Endothelial cell of umbilical vein (primary cell): ENCODE results near the gene CD5L. TPM values are rescaled to one million over a fixed set of nuclear protein-coding genes. Genes with fewer than 3 reads are reported as not detected.

Experiments
- BruUV-seq: library from RNA; stranded (reverse); fragments of 400-500 nt; replicated peaks from 2 replicates; lab custom pipeline; 2021; lab: Mats Ljungman, UMichigan
- CTCF ChIA-PET: fragments of 300-600, 350-600 bp; sonication (Branson Sonifier 250); formaldehyde crosslinking; loops from one replicate; lab custom pipeline; 2021; ENCODE audit warnings: antibody characterized with exemption, inconsistent platforms; lab: Charles Lee
- POLR2A ChIA-PET: fragments of 300-600, 350-600 bp; sonication (Branson Sonifier 250); formaldehyde crosslinking; loops from one replicate; lab custom pipeline; 2021; ENCODE audit warnings: antibody characterized with exemption, inconsistent platforms; lab: Charles Lee
- DNase-seq: peaks from one replicate; pipeline ENCODE4 v3.0.0-alpha.2; 2011; ENCODE audit warnings: low read depth, low spot score
- FAIRE-seq: peaks from 2 replicates; lab custom pipeline; 2011; peaks lifted over from hg19 to GRCh38; lab: Jason Lieb, UNC
- H2AFZ ChIP-seq: 2 replicates; pipeline ENCODE4 v1.6.0; 2012; ENCODE audit warnings: low read depth, low read length, control low read depth, inconsistent platforms
- H3K27ac ChIP-seq: 2 replicates; pipeline ENCODE4 v1.5.1; 2011; ENCODE audit warnings: low read depth, mild to moderate bottlenecking, control low read depth, low read length, moderate library complexity; ENCODE audit not compliant: insufficient read depth
- H3K27me3 ChIP-seq, 2 experiments: 2 replicates each; pipeline versions ENCODE4 v1.6.0 to v1.6.1; 2011; ENCODE audit warnings: low read length in 2 of 2, mixed read lengths in 1 of 2; ENCODE audit not compliant: control insufficient read depth in 2 of 2, insufficient read depth in 2 of 2
- H3K36me3 ChIP-seq, 2 experiments: 2 replicates in 1 of 2; 3 replicates in 1 of 2; pipeline ENCODE4 v1.5.1; 2011; ENCODE audit warnings: low read length in 2 of 2, mild to moderate bottlenecking in 1 of 2, moderate library complexity in 1 of 2; ENCODE audit not compliant: control insufficient read depth in 2 of 2, insufficient read depth in 2 of 2; ENCODE audit errors: extremely low read depth in 1 of 2
- H3K4me1 ChIP-seq: 3 replicates; pipeline ENCODE4 v1.5.1; 2011; ENCODE audit warnings: mild to moderate bottlenecking, low read length; ENCODE audit not compliant: control insufficient read depth, insufficient read depth; ENCODE audit errors: extremely low read depth
- H3K4me2 ChIP-seq: 2 replicates; pipeline ENCODE4 v1.6.1; 2011; ENCODE audit warnings: low read length, control low read depth, mixed read lengths; ENCODE audit not compliant: insufficient read depth
- H3K4me3 ChIP-seq, 3 experiments: fragments of 200-600 bp in 1 of 3; sonication (generic), shearing (Covaris generic) in 1 of 3; replicated peaks in 1 of 3; 2 replicates each; pipeline ENCODE4 v1.5.1; 2011 to 2016; ENCODE audit warnings: control low read depth in 3 of 3, low read length in 3 of 3, mild to moderate bottlenecking in 2 of 3, inconsistent platforms in 1 of 3, low read depth in 1 of 3, moderate library complexity in 1 of 3; ENCODE audit not compliant: insufficient read depth in 1 of 3
- H3K79me2 ChIP-seq: 2 replicates; pipeline ENCODE4 v1.6.0; 2012; ENCODE audit warnings: low read length, inconsistent platforms; ENCODE audit not compliant: control insufficient read depth, insufficient read depth
- H3K9ac ChIP-seq: replicated peaks from 2 replicates; pipeline ENCODE3; 2011; ENCODE audit warnings: low read length, control low read depth; ENCODE audit not compliant: insufficient read depth; ENCODE audit errors: extremely low read depth
- H3K9me1 ChIP-seq: replicated peaks from 3 replicates; pipeline ENCODE4 v1.6.0; 2011; ENCODE audit warnings: mild to moderate bottlenecking, low read length; ENCODE audit not compliant: control insufficient read depth, insufficient read depth; ENCODE audit errors: extremely low read depth
- H3K9me3 ChIP-seq: replicated peaks from 2 replicates; pipeline ENCODE4 v1.5.1; 2012; ENCODE audit warnings: low read length, inconsistent platforms; ENCODE audit not compliant: control insufficient read depth, insufficient read depth
- H4K20me1 ChIP-seq: replicated peaks from 2 replicates; pipeline ENCODE3; 2011; ENCODE audit warnings: mild to moderate bottlenecking, low read length; ENCODE audit not compliant: control insufficient read depth, insufficient read depth; ENCODE audit errors: extremely low read depth
- EZH2 ChIP-seq: IDR thresholded peaks from 2 replicates; pipeline ENCODE4 v1.6.1; 2012; ENCODE audit warnings: borderline replicate concordance, low read depth, mild to moderate bottlenecking, moderate library complexity, low read length, inconsistent platforms; ENCODE audit not compliant: severe bottlenecking
- FOS ChIP-seq: IDR thresholded peaks from 2 replicates; pipeline ENCODE4 v1.6.1; 2011; ENCODE audit warnings: mild to moderate bottlenecking, low read length, moderate library complexity, borderline replicate concordance; ENCODE audit not compliant: insufficient read depth
- GATA2 ChIP-seq: IDR thresholded peaks from 2 replicates; pipeline ENCODE4 v1.7.0; 2011; ENCODE audit warnings: low read depth, mild to moderate bottlenecking, moderate library complexity, mixed read lengths, low read length; ENCODE audit not compliant: insufficient read length, insufficient read depth
- JUN ChIP-seq: IDR thresholded peaks from 2 replicates; pipeline ENCODE4 v1.6.1; 2011; ENCODE audit warnings: borderline replicate concordance, low read depth; ENCODE audit not compliant: insufficient read length, insufficient read depth
- MYC ChIP-seq: IDR thresholded peaks from one replicate; pipeline ENCODE4 v1.6.1; 2011; ENCODE audit warnings: mild to moderate bottlenecking, low read depth, low read length
- POLR2A ChIP-seq: IDR thresholded peaks from 2 replicates; pipeline ENCODE4 v1.6.1; 2012; ENCODE audit warnings: low read depth, mild to moderate bottlenecking, control low read depth, low read length
- POLR2AphosphoS5 ChIP-seq: IDR thresholded peaks from 2 replicates; pipeline ENCODE4 v1.6.1; 2012; ENCODE audit warnings: low read depth, mild to moderate bottlenecking, control low read depth, low read length, moderate library complexity; ENCODE audit not compliant: insufficient read depth
- dilution Hi-C: fragments of 300-500 bp; cut with MboI; formaldehyde crosslinking; loops from one replicate; pipeline ENCODE4 v1.15.0; 2019; ENCODE audit warnings: low sequenced_read_pairs; ENCODE audit not compliant: extremely low pct_ligation_motif_present
- intact Hi-C: fragments of 100-400 bp; cut with micrococcal nuclease; formaldehyde crosslinking; loops from one replicate; pipeline ENCODE4 v1.10.0; 2022
- polyA plus RNA-seq, 4 experiments: library from polyadenylated mRNA; depleted of rRNA in 3 of 4; stranded (reverse) in 3 of 4; unstranded in 1 of 4; fragments of >200 nt; gene quantifications; 2 replicates each; pipeline versions ENCODE4 v1.2.1 to v1.2.3, GENCODE V29; 2011 to 2012; ENCODE audit warnings: missing spikeins in 1 of 4
- total RNA-seq: library from RNA; stranded (reverse); gene quantifications from 2 replicates; pipeline ENCODE4 v1.2.3, GENCODE V29; 2021
- TF ChIP-seq, protein P1 (sequence below): IDR thresholded peaks from 2 replicates; pipeline ENCODE4 v1.6.1; 2011; ENCODE audit not compliant: insufficient read depth, insufficient read length
- TF ChIP-seq, protein P2 (sequence below), 2 donors: IDR thresholded peaks; 1 replicate in 1 of 2; 2 replicates in 1 of 2; pipeline ENCODE4 v1.5.1; 2011; ENCODE audit warnings: low read length in 2 of 2, mild to moderate bottlenecking in 2 of 2, moderate library complexity in 2 of 2, control low read depth in 1 of 2, inconsistent platforms in 1 of 2, low read depth in 1 of 2; ENCODE audit not compliant: insufficient read depth in 1 of 2; ENCODE audit errors: extremely low read depth in 1 of 2

CD5L gene
- total and polyA plus RNA-seq, 2 donors (not counting 3 experiments of a cell fraction or from before 2014, with no cell fraction given) = not detected

DNA sequence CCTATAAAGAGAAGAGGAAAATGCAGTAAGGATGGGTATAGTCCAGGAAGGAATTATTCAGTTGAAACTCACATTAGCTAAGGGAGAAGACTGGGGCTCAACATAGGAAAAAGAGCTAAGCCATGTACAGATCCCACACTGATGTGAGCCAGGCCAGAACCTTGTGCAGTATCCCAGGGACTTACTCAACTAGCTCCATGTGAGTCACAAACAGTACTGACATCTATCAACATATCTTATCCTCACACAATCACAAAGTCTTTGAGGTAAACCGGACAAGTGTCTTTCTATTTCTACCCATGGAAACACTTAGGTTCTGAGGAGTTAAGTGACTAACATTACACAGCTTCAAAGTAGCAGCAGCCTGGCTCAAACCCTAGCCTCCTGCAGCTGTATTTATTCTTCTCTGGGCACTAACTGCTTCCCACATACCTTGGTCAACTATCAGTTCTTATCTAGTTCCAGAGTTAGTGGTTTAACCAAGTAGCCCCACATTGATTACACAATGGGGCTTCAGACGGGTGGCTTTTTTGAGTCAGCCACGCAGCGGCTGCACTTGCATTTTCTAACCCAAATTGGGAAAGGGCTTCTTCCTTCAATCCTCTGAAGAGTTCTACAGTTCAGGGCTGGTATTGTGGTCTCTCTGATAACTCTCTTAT, 9.5 kb downstream of the CD5L start:
- dilution Hi-C loops = no loop called here
- DNase-seq (no peak), FAIRE-seq (no peak)
- no peak overlapping the region for H3K4me3 ChIP-seq
- POLR2A ChIA-PET = no interaction called here
- CTCF ChIA-PET = no interaction called here
- TF ChIP-seq JUN (no peak), EZH2 (no peak), MYC (no peak), FOS (no peak), POLR2AphosphoS5 (no peak), GATA2 (no peak), POLR2A (no peak)
- TF ChIP-seq, protein P1, sequence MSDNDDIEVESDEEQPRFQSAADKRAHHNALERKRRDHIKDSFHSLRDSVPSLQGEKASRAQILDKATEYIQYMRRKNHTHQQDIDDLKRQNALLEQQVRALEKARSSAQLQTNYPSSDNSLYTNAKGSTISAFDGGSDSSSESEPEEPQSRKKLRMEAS = no peak
- TF ChIP-seq, protein P2, sequence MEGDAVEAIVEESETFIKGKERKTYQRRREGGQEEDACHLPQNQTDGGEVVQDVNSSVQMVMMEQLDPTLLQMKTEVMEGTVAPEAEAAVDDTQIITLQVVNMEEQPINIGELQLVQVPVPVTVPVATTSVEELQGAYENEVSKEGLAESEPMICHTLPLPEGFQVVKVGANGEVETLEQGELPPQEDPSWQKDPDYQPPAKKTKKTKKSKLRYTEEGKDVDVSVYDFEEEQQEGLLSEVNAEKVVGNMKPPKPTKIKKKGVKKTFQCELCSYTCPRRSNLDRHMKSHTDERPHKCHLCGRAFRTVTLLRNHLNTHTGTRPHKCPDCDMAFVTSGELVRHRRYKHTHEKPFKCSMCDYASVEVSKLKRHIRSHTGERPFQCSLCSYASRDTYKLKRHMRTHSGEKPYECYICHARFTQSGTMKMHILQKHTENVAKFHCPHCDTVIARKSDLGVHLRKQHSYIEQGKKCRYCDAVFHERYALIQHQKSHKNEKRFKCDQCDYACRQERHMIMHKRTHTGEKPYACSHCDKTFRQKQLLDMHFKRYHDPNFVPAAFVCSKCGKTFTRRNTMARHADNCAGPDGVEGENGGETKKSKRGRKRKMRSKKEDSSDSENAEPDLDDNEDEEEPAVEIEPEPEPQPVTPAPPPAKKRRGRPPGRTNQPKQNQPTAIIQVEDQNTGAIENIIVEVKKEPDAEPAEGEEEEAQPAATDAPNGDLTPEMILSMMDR (IDR thresholded peaks at IDR 0.05; ENCODE audit: extremely low read depth in 1 of 2, insufficient read depth in 1 of 2, low read depth in 1 of 2, low read length in 2 of 2) = no peak
- H3K27ac ChIP-seq = no peak overlapping the region
- H3K4me2 ChIP-seq = no peak overlapping the region
- H3K9me1 ChIP-seq = no peaks in the 10 kb centered on the region
- H2AFZ ChIP-seq = no peak overlapping the region
- H3K4me1 ChIP-seq = no peaks in the 10 kb centered on the region
- H3K9me3 ChIP-seq = no peaks in the 10 kb centered on the region
- no peaks in the 10 kb centered on the region for H3K79me2 ChIP-seq
- no peaks in the 10 kb centered on the region for H3K36me3 ChIP-seq
- H4K20me1 ChIP-seq = no peaks in the 10 kb centered on the region
- intact Hi-C loops = no loop called here
- no peak overlapping the region for H3K9ac ChIP-seq
- no peaks in the 10 kb centered on the region for H3K27me3 ChIP-seq
- no TSS peak for BruUV-seq
